NCI-H510A (cell line): ENCODE results near the gene CREG1.

ENCODE experiments used
- DNase-seq: peaks from one replicate; lab custom pipeline; 2025; lab: John Stamatoyannopoulos, UW

Gene CREG1

GRCh38 chr1:167532964-167533824 lies 20.4 kb downstream of the CREG1 start:
- no peak for DNase-seq

GRCh38 chr1:167532375-167532774 lies 21.2 kb downstream of the CREG1 start:
- no peak for DNase-seq

GRCh38 chr1:167529829-167530474 lies 23.6 kb downstream of the CREG1 start:
- no peak for DNase-seq

- DNase-seq: no peak
Observed at GRCh38 chr1:167528057-167528728, 25.4 kb downstream of the CREG1 start.

GRCh38 chr1:167526667-167527383 lies 26.7 kb downstream of the CREG1 start:
- DNase-seq: no peak

GRCh38 chr1:167524651-167525050 lies 28.9 kb downstream of the CREG1 start:
- DNase-seq: no peak

- DNase-seq: no peak
Observed at GRCh38 chr1:167522246-167522645, 31.3 kb downstream of the CREG1 start.

- no peak for DNase-seq
Observed at GRCh38 chr1:167520711-167521206, 32.8 kb downstream of the CREG1 start.

- DNase-seq: no peak
Observed at GRCh38 chr1:167518331-167518700, 35.2 kb downstream of the CREG1 start, which contains the start of gene CD247. Gene CD247 (minus strand): TSS chr1:167518529. CDS start chr1:167518465, 64 bp downstream.

- DNase-seq: no peak
Observed at GRCh38 chr1:167517535-167518330, 35.8 kb downstream of the CREG1 start.

GRCh38 chr1:167516404-167517388 lies 36.9 kb downstream of the CREG1 start:
- no peak for DNase-seq

- DNase-seq: no peak
Observed at GRCh38 chr1:167515893-167516321, 37.7 kb downstream of the CREG1 start.

- DNase-seq: no peak
Observed at GRCh38 chr1:167515461-167515860, 38.1 kb downstream of the CREG1 start.

- DNase-seq: no peak
Observed at GRCh38 chr1:167514288-167514687, 39.3 kb downstream of the CREG1 start.

GRCh38 chr1:167512046-167512654 lies 41.4 kb downstream of the CREG1 start:
- no peak for DNase-seq

GRCh38 chr1:167511374-167511986 lies 42.1 kb downstream of the CREG1 start:
- no peak for DNase-seq

GRCh38 chr1:167510881-167511280 lies 42.7 kb downstream of the CREG1 start:
- DNase-seq: no peak

GRCh38 chr1:167510244-167510643 lies 43.3 kb downstream of the CREG1 start:
- DNase-seq: no peak

GRCh38 chr1:167509587-167509986 lies 44.0 kb downstream of the CREG1 start:
- DNase-seq: no peak
